CD4-positive, CD25-positive, alpha-beta regulatory T cell (primary cell): ENCODE data around the gene ABCC9. TPM values are rescaled to one million over a fixed set of nuclear protein-coding genes. Genes with fewer than 3 reads are reported as not detected.
A peak's percentile ranks its signal among the peaks of the same experiment; 100 is the strongest.

Source experiments
- ATAC-seq, 2 donors: fragments of 150-1000 bp; cut with Tn5 transposase; one replicate each; pipeline ENCODE4 v1.10.0; 2021; ENCODE audit warnings: low read depth in 2 of 2, moderate number of reproducible peaks in 2 of 2, moderate library complexity in 1 of 2
- DNase-seq, 3 donors: peaks; one replicate each; pipeline versions ENCODE4 v3.0.0 to v3.0.0-alpha.2; 2012 to 2022; ENCODE audit warnings: mixed read lengths in 1 of 3
- H3K27ac ChIP-seq: one replicate; pipeline ENCODE4 v1.7.0; 2013; ENCODE audit warnings: mild to moderate bottlenecking, low read length; ENCODE audit not compliant: insufficient read depth, poor library complexity, severe bottlenecking
- H3K27me3 ChIP-seq: one replicate; pipeline ENCODE4 v1.7.0; 2013; ENCODE audit warnings: low read length; ENCODE audit not compliant: control insufficient read depth, insufficient read depth
- H3K36me3 ChIP-seq: one replicate; pipeline ENCODE4 v1.7.0; 2013; ENCODE audit warnings: mild to moderate bottlenecking, low read length, moderate library complexity; ENCODE audit not compliant: control insufficient read depth, insufficient read depth
- H3K4me1 ChIP-seq: 2 replicates; pipeline ENCODE4 v1.7.0; 2013; ENCODE audit warnings: mild to moderate bottlenecking, low read length; ENCODE audit not compliant: insufficient read depth, control insufficient read depth, poor library complexity, severe bottlenecking
- H3K4me3 ChIP-seq: one replicate; pipeline ENCODE4 v1.7.0; 2013; ENCODE audit warnings: low read depth, mild to moderate bottlenecking, low read length, moderate library complexity
- H3K9me3 ChIP-seq, 2 experiments: 1 replicate in 1 of 2; 2 replicates in 1 of 2; pipeline ENCODE4 v1.7.0; 2013; ENCODE audit warnings: low read length in 2 of 2, mild to moderate bottlenecking in 1 of 2, moderate library complexity in 1 of 2; ENCODE audit not compliant: control insufficient read depth in 2 of 2
- H3K27ac Mint-ChIP-seq, 3 donors: one replicate each; pipeline ENCODE4 v1.8.0; 2020 to 2022; ENCODE audit warnings: mild to moderate bottlenecking in 3 of 3, mixed read lengths in 3 of 3, moderate library complexity in 2 of 3
- H3K27me3 Mint-ChIP-seq: one replicate; pipeline ENCODE4 v1.8.0; 2022; ENCODE audit warnings: mild to moderate bottlenecking, mixed read lengths
- H3K36me3 Mint-ChIP-seq: one replicate; pipeline ENCODE4 v1.8.0; 2020; ENCODE audit warnings: mixed read lengths
- H3K4me1 Mint-ChIP-seq, 4 donors: one replicate each; pipeline ENCODE4 v1.8.0; 2020 to 2022; ENCODE audit warnings: mixed read lengths in 4 of 4, mild to moderate bottlenecking in 1 of 4
- H3K4me3 Mint-ChIP-seq, 4 donors: one replicate each; pipeline ENCODE4 v1.8.0; 2020 to 2022; ENCODE audit warnings: mild to moderate bottlenecking in 4 of 4, mixed read lengths in 4 of 4, moderate library complexity in 3 of 4
- H3K9me3 Mint-ChIP-seq, 7 donors: one replicate each; pipeline ENCODE4 v1.8.0; 2020 to 2022; ENCODE audit warnings: mixed read lengths in 7 of 7, mild to moderate bottlenecking in 3 of 7, moderate library complexity in 2 of 7
- polyA plus RNA-seq, 4 donors: library from polyadenylated mRNA; unstranded; fragments of 300-500 nt; fragmentation: Illumina TruSeq; gene quantifications; one replicate each; pipeline ENCODE4 v1.2.3, GENCODE V29; 2021
- total RNA-seq: library from RNA; stranded (reverse); gene quantifications from one replicate; pipeline ENCODE4 v1.2.3, GENCODE V29; 2022

Gene ABCC9
- total RNA-seq (not detected), polyA plus RNA-seq (not detected)

DNA sequence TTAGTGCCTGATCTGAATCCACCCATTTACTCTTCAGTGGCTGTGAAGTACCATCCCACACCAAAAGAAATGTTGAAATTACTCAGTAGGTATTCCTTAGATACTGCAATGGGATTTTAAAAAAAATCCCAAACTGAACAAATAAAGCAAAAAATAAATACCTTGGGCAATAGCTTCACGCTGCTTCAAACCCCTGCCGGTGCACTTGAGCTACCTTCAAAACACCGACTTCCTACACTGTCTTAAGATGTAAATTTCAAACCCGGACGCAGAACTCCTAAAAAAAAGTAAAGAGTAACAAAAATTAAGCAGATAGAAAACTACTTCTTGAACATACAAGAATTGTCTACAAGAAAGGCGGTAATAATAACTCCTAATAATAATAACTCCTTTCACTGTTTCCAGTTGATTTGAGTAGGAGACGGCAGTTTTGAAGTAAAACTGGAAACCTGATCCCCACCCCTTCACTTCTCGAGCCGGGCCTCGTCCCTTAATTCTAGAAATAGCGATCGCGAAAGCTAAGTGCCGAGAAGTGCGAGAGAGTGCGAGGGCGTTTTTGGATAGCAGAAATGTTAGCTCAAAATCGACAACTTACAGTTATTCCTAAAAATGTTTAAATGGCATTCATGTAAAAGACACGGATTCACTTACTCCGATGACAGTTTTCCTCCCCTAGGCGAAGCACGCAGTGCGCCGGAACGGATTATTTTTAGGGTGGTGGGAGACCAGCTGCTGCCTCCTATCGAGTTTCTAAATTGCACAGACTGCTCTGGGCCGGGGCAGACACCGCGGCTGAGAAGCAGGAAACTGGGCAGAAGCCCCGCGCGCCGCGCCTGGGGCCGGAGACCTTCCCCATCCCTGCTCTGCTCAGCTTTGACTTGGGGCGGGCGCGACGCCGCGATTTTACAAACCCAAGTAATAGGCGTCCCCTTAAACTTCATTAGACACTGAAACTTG is at the start of gene ABCC9:
ABCC9 (minus strand) TSS at position 878 of the 957 bp plus-strand sequence. CDS start 4,752 bp downstream, outside the sequence.
- Histone ChIP-seq H3K9me3 (no peaks in the 10 kb centered on the region), H3K4me1 (peaks cover 6% of the 10 kb centered on the region), H3K27ac (no peak within 1 kb of the TSS), H3K36me3 (no peaks in the 10 kb centered on the region), H3K4me3 (peak within 1 kb of the TSS; percentile 23), H3K27me3 (peaks cover 31% of the 10 kb centered on the region)
- Mint-ChIP-seq H3K4me1 (peaks cover 0 to 17% (median 9%) of the 10 kb centered on the region in 4 donors), H3K27me3 (peaks cover 72% of the 10 kb centered on the region), H3K27ac (peak within 1 kb of the TSS in 1 of 3 donors; percentile 8), H3K4me3 (peak within 1 kb of the TSS in 3 of 4 donors; percentile 7 to 72 (median 67)), H3K36me3 (no peaks in the 10 kb centered on the region), H3K9me3 (peaks cover 0 to 19% (median 2%) of the 10 kb centered on the region in 7 donors)
- ATAC-seq (peak; percentile 42 to 71), DNase-seq (peak in 1 of 3 donors; percentile 17)

DNA sequence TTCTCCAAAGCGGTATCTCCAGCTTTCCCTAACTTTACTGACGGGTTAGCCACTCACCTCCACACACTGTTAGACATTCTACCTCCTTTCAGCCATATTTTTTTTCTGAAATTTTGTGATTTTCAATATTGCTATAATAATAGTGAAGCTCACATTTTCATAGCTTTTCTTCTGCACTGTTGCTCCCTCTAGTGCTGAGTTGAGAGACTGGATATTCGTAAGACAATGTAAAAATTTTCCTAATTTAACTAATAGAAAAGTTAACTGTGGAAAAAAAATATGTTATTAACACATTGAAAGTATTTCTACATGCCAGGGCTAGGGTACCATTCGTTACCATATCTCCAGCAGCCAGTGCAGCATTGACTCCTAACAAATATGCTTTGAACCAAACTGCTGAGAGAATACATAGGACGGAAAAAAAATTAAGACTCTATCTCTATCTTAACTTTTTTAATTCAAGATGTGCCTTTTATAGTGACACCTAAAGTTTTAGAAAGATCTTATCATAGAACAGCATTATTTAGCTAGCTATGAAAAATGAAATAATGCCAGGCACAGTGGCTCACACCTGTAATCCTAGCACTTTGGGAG is 48.7 kb upstream of the ABCC9 start:
- Mint-ChIP-seq H3K4me3 (no peak overlapping the region), H3K36me3 (no peaks in the 10 kb centered on the region), H3K9me3 (no peaks in the 10 kb centered on the region), H3K27me3 (peaks cover 12% of the 10 kb centered on the region), H3K27ac (no peak overlapping the region), H3K4me1 (peaks cover 0 to 7% (median 3%) of the 10 kb centered on the region in 4 donors)
- H3K36me3 ChIP-seq = no peaks in the 10 kb centered on the region
- ATAC-seq = no peak
- no peaks in the 10 kb centered on the region for H3K4me1 ChIP-seq
- H3K9me3 ChIP-seq = no peaks in the 10 kb centered on the region
- peaks cover 2% of the 10 kb centered on the region for H3K27me3 ChIP-seq
- no peak overlapping the region for H3K4me3 ChIP-seq
- no peak overlapping the region for H3K27ac ChIP-seq
- DNase-seq = peak in 2 of 3 donors; percentile 13 to 30

DNA sequence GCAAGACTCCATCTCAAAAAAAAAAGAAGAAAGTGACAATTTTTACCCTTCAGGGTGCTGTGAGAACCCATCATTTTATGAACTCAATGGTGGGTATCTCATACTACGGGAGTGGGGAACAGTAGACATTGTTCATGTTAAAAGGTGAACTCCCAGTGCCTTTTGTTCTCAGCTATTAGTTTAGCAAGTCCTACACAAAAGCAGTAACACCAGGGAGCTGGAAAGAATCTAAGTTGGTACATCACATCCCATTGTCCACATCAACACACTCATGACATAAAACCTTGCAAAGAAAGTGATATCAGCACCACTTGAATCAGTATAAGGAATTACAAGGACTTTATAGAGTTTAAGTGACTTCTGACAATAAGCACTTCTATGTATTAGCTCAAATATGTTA is 47.4 kb upstream of the ABCC9 start:
- ATAC-seq (no peak), DNase-seq (no peak)
- no peaks in the 10 kb centered on the region for H3K9me3 ChIP-seq
- no peak overlapping the region for H3K4me3 ChIP-seq
- no peak overlapping the region for H3K27ac ChIP-seq
- no peaks in the 10 kb centered on the region for H3K4me1 ChIP-seq
- peaks cover 0 to 7% (median 3%) of the 10 kb centered on the region in 4 donors for H3K4me1 Mint-ChIP-seq
- H3K36me3 Mint-ChIP-seq = no peaks in the 10 kb centered on the region
- peaks cover 2% of the 10 kb centered on the region for H3K27me3 ChIP-seq
- H3K27me3 Mint-ChIP-seq = peaks cover 12% of the 10 kb centered on the region
- no peaks in the 10 kb centered on the region for H3K36me3 ChIP-seq
- H3K27ac Mint-ChIP-seq = no peak overlapping the region
- no peak overlapping the region for H3K4me3 Mint-ChIP-seq
- H3K9me3 Mint-ChIP-seq = no peaks in the 10 kb centered on the region

DNA sequence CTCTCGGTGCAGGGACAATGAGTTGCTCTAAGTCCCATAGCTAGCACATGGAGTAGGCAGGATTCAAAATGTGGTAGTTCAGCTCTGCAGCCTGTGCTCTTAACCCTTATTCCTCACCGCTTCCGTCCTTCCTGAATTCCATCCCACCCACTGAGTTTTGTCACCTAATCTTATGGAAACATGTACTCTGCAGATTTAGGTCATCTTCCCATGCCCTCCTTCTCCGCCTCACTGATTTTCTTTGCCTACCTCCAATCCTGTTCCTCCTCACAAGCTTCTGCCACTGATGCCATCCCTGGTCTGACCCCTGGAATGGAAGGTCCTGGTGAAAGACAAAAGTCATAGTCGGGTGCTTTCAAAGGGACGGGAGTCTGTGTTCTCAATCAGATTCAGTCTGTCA is 46.5 kb upstream of the ABCC9 start:
- Histone ChIP-seq H3K4me1 (no peaks in the 10 kb centered on the region), H3K9me3 (no peaks in the 10 kb centered on the region), H3K4me3 (no peak overlapping the region), H3K27me3 (peaks cover 2% of the 10 kb centered on the region), H3K27ac (no peak overlapping the region), H3K36me3 (no peaks in the 10 kb centered on the region)
- Mint-ChIP-seq H3K36me3 (no peaks in the 10 kb centered on the region), H3K4me3 (no peak overlapping the region), H3K4me1 (peaks cover 0 to 3% (median under 1%) of the 10 kb centered on the region in 4 donors), H3K27ac (peak overlapping the region in 1 of 3 donors; percentile 1), H3K27me3 (peaks cover 12% of the 10 kb centered on the region), H3K9me3 (no peaks in the 10 kb centered on the region)
- DNase-seq = no peak
- ATAC-seq = no peak

DNA sequence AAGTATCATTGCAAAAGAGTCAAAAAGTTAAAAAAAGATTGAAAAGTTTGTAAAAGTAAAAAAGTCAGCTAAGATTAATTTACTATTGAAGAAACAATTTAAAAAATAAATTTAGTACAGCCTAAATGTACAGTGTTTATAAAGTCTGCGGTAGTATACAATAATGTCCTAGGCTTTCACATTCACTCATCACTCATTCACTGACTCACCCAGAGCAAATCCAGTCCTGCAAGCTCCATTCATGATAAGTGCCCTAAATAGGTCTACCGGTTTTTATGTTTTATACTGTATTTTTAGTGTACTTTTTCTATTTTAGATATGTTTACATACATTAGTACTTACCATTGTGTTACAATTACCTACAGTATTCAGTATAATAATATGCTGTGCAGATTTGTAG is 43.9 kb upstream of the ABCC9 start:
- H3K4me1 Mint-ChIP-seq = no peaks in the 10 kb centered on the region
- no peaks in the 10 kb centered on the region for H3K36me3 ChIP-seq
- peaks cover 4% of the 10 kb centered on the region for H3K27me3 ChIP-seq
- H3K4me3 ChIP-seq = no peak overlapping the region
- no peak overlapping the region for H3K27ac Mint-ChIP-seq
- no peaks in the 10 kb centered on the region for H3K36me3 Mint-ChIP-seq
- H3K4me3 Mint-ChIP-seq = no peak overlapping the region
- H3K4me1 ChIP-seq = no peaks in the 10 kb centered on the region
- no peak for DNase-seq
- H3K27me3 Mint-ChIP-seq = peaks cover 12% of the 10 kb centered on the region
- no peaks in the 10 kb centered on the region for H3K9me3 Mint-ChIP-seq
- no peak for ATAC-seq
- H3K27ac ChIP-seq = no peak overlapping the region
- no peaks in the 10 kb centered on the region for H3K9me3 ChIP-seq

DNA sequence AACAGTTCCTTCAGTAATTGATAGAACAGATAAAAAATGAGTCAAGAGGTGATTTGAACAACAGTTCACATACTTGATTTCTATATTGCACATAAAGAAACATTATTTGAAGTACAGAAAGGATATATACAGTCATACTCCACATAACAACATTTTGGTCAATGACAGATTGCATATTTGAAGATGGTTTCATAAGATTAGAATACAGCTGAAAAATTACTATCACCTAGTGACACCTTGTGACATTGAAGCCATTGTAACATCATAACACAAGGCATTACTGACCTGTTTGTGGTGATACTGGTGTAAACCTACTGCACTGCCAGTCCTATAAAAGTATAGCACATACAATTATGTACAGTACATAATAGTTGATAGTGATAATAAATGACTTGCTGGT is 43.1 kb upstream of the ABCC9 start:
- Histone ChIP-seq H3K4me1 (no peaks in the 10 kb centered on the region), H3K27me3 (peaks cover 4% of the 10 kb centered on the region), H3K9me3 (no peaks in the 10 kb centered on the region), H3K27ac (no peak overlapping the region), H3K36me3 (no peaks in the 10 kb centered on the region), H3K4me3 (no peak overlapping the region)
- ATAC-seq = no peak
- Mint-ChIP-seq H3K27ac (no peak overlapping the region), H3K9me3 (peaks cover 0 to 2% (median 0%) of the 10 kb centered on the region in 7 donors), H3K4me1 (peaks cover 0 to under 1% (median 0%) of the 10 kb centered on the region in 4 donors), H3K4me3 (no peak overlapping the region), H3K36me3 (no peaks in the 10 kb centered on the region), H3K27me3 (peaks cover 6% of the 10 kb centered on the region)
- DNase-seq = no peak

DNA sequence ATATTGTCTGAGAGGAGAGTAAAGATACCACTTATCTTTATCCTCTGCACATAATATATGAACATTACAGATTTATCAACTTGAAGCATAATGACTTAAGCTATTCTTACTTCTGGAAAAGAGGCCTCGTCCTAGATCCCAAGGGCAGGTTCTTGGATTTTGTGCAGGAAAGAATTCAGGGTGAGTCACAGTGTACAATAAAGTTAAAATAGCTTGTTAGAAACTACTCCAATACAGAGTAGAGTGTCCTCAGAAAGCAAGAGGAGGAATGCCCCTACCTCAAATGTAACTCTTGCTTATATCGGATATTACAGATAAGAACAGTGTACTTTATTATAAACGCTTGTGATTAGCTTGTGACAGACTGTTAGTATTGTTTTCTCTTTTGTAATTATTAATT is 41.9 kb upstream of the ABCC9 start:
- Histone ChIP-seq H3K9me3 (no peaks in the 10 kb centered on the region), H3K27ac (no peak overlapping the region), H3K4me1 (no peaks in the 10 kb centered on the region), H3K36me3 (no peaks in the 10 kb centered on the region), H3K27me3 (peaks cover 4% of the 10 kb centered on the region), H3K4me3 (no peak overlapping the region)
- DNase-seq (no peak), ATAC-seq (no peak)
- no peak overlapping the region for H3K27ac Mint-ChIP-seq
- peaks cover 0 to 2% (median 0%) of the 10 kb centered on the region in 4 donors for H3K4me1 Mint-ChIP-seq
- peaks cover 6% of the 10 kb centered on the region for H3K27me3 Mint-ChIP-seq
- no peak overlapping the region for H3K4me3 Mint-ChIP-seq
- peaks cover 0 to 5% (median 0%) of the 10 kb centered on the region in 7 donors for H3K9me3 Mint-ChIP-seq
- H3K36me3 Mint-ChIP-seq = no peaks in the 10 kb centered on the region
